Globus pallidus (tissue), 1 donor: ENCODE data around the gene RASL10B.
"Not testable (repeated sequence)": the region's sequence is repeated elsewhere in the genome, so short reads cannot be mapped to it uniquely, and the experiment has no call there.

Experiments
- DNase-seq: peaks from one replicate; pipeline ENCODE4 v3.0.0-alpha.2; 2015; ENCODE audit warnings: low spot score

RASL10B gene

GRCh38 chr17:35731239-35731916 is at the start of gene RASL10B:
Gene RASL10B (plus strand): TSS chr17:35731639. CDS start chr17:35735185, 3,546 bp downstream.
- DNase-seq = peak; percentile 37

GRCh38 chr17:35683591-35683990 is 47.8 kb upstream of the RASL10B start:
- no peak for DNase-seq

- no peak for DNase-seq
Measured at GRCh38 chr17:35684055-35684802, 47.2 kb upstream of the RASL10B start.

GRCh38 chr17:35692512-35693210 is 38.8 kb upstream of the RASL10B start:
- DNase-seq = no peak

- no peak for DNase-seq
Measured at GRCh38 chr17:35693662-35694061, 37.8 kb upstream of the RASL10B start.

- no peak for DNase-seq
Measured at GRCh38 chr17:35694906-35695305, 36.5 kb upstream of the RASL10B start.

GRCh38 chr17:35695613-35696012 is 35.8 kb upstream of the RASL10B start:
- no peak for DNase-seq

- no peak for DNase-seq
Measured at GRCh38 chr17:35698800-35699199, 32.6 kb upstream of the RASL10B start.

GRCh38 chr17:35700150-35700549 is 31.3 kb upstream of the RASL10B start:
- DNase-seq = no peak

- no peak for DNase-seq
Measured at GRCh38 chr17:35701491-35701890, 29.9 kb upstream of the RASL10B start.

GRCh38 chr17:35703308-35703707 is 28.1 kb upstream of the RASL10B start:
- not testable (repeated sequence) for DNase-seq

GRCh38 chr17:35705230-35705629 is 26.2 kb upstream of the RASL10B start:
- DNase-seq = no peak

- DNase-seq = no peak
Measured at GRCh38 chr17:35705705-35706104, 25.7 kb upstream of the RASL10B start.

GRCh38 chr17:35708149-35708548 is 23.3 kb upstream of the RASL10B start:
- no peak for DNase-seq

GRCh38 chr17:35708951-35709350 is 22.5 kb upstream of the RASL10B start:
- no peak for DNase-seq

GRCh38 chr17:35709874-35710273 is 21.6 kb upstream of the RASL10B start:
- no peak for DNase-seq

- no peak for DNase-seq
Measured at GRCh38 chr17:35710950-35711349, 20.5 kb upstream of the RASL10B start.

GRCh38 chr17:35713069-35713728 is 18.2 kb upstream of the RASL10B start:
- DNase-seq = no peak

GRCh38 chr17:35714988-35715387 is 16.5 kb upstream of the RASL10B start:
- DNase-seq = no peak

- no peak for DNase-seq
Measured at GRCh38 chr17:35715416-35715815, 16.0 kb upstream of the RASL10B start.

- no peak for DNase-seq
Measured at GRCh38 chr17:35716173-35716572, 15.3 kb upstream of the RASL10B start.

- DNase-seq = no peak
Measured at GRCh38 chr17:35716897-35717465, 14.5 kb upstream of the RASL10B start.
